ENCODE results near the gene UIMC1. TPM values are rescaled to one million over a fixed set of nuclear protein-coding genes. Genes with fewer than 3 reads are reported as not detected.

The UIMC1 gene
- total RNA-seq, 1 experiment from 2014 or later, result 52.8 TPM

DNA sequence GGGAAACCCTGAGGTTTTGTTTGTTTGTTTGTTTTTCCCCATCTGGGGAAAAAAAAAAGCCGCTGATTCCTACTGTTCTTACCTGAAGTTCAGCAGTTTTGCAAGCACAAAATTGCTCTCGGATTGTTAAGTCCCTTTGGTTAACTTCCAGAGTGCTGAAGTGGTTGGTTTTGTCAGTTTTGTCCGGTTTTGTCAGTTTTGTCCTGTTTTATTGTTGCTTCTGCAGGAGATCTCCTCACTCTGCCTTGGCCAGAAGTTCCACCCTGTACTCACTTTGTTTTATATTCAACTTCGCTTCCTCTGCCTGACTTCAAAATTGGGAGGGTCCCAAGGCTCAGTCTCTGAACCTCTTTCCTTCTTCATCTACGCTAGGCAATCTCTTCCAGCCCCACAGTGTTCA, 30.3 kb upstream of the UIMC1 start:
- no peaks in the 10 kb centered on the region for H3K27me3 Mint-ChIP-seq (ENCODE audit: insufficient read depth, unreplicated experiment)

DNA sequence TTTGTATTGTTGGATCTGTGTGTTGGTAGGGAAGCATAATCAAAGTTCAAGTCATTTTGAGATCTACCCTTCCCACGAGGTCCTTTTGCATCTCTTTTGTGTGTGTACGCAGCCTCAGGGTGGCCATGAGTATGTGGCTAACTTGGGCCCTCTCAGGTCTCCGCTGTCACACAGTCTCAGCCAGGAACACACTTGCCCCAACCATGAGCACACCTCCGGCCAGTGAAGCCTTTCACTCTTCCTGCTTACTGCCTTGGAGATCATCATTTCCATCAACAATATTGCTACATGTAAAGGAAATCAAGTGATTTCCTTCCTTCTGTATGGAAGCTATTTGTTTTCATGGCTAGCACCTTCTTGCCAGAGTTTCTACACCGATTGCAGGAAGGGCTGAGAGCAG, 29.9 kb upstream of the UIMC1 start:
- H3K4me3 ChIP-seq (ENCODE audit: low read depth, low read length), result no peak overlapping the region
- ChIA-PET POLR2A (interaction anchor here (0.5 kb wide), 1 partner anchor 66 kb away, joined by 4 read pairs; no protein-coding TSS in a partner anchor), CTCF (no interaction called here)
- Mint-ChIP-seq H3K9me3 (ENCODE audit: unreplicated experiment) (no peaks in the 10 kb centered on the region), H3K4me3 (ENCODE audit: unreplicated experiment) (no peak overlapping the region), H3K27me3 (ENCODE audit: insufficient read depth, unreplicated experiment) (no peaks in the 10 kb centered on the region), H3K27ac (ENCODE audit: unreplicated experiment) (no peak overlapping the region), H3K36me3 (ENCODE audit: insufficient read depth, unreplicated experiment) (peaks cover 12% of the 10 kb centered on the region), H3K4me1 (ENCODE audit: low read depth, unreplicated experiment) (no peaks in the 10 kb centered on the region)
- no TSS peak for BruUV-seq (replicated peaks)
- H3K9me3 ChIP-seq, result no peaks in the 10 kb centered on the region
- TF ChIP-seq, protein P1, sequence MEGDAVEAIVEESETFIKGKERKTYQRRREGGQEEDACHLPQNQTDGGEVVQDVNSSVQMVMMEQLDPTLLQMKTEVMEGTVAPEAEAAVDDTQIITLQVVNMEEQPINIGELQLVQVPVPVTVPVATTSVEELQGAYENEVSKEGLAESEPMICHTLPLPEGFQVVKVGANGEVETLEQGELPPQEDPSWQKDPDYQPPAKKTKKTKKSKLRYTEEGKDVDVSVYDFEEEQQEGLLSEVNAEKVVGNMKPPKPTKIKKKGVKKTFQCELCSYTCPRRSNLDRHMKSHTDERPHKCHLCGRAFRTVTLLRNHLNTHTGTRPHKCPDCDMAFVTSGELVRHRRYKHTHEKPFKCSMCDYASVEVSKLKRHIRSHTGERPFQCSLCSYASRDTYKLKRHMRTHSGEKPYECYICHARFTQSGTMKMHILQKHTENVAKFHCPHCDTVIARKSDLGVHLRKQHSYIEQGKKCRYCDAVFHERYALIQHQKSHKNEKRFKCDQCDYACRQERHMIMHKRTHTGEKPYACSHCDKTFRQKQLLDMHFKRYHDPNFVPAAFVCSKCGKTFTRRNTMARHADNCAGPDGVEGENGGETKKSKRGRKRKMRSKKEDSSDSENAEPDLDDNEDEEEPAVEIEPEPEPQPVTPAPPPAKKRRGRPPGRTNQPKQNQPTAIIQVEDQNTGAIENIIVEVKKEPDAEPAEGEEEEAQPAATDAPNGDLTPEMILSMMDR (IDR thresholded peaks at IDR 0.05; ENCODE audit: insufficient read depth in 1 of 2, low read depth in 1 of 2, low read length in 1 of 2, severe bottlenecking in 1 of 2, unreplicated experiment in 1 of 2), result no peak
- DNase-seq, result no peak
- H3K4me1 ChIP-seq, result no peaks in the 10 kb centered on the region
- peaks cover 1% of the 10 kb centered on the region; the same call in 1 of the 2 replicates for H3K36me3 ChIP-seq (ENCODE audit: control insufficient read depth, insufficient read depth, low read length)
- intact Hi-C loops (cut with micrococcal nuclease; ENCODE audit: unreplicated experiment), result no loop called here
- no peaks in the 10 kb centered on the region for H3K27me3 ChIP-seq (replicated peaks; ENCODE audit: control insufficient read depth, insufficient read depth, low read length)

More for the DNA sequence above, 30.3 kb upstream of the UIMC1 start:
- Histone ChIP-seq H3K36me3 (ENCODE audit: control insufficient read depth, insufficient read depth, low read length) (no peaks in the 10 kb centered on the region), H3K4me1 (no peaks in the 10 kb centered on the region), H3K27me3 (replicated peaks; ENCODE audit: control insufficient read depth, insufficient read depth, low read length) (no peaks in the 10 kb centered on the region), H3K9me3 (no peaks in the 10 kb centered on the region), H3K4me3 (ENCODE audit: low read depth, low read length) (no peak overlapping the region)
- H3K4me1 Mint-ChIP-seq (ENCODE audit: low read depth, unreplicated experiment), result no peaks in the 10 kb centered on the region
- BruUV-seq (replicated peaks), result no TSS peak
- H3K27ac Mint-ChIP-seq (ENCODE audit: unreplicated experiment), result no peak overlapping the region
- no peak overlapping the region for H3K4me3 Mint-ChIP-seq (ENCODE audit: unreplicated experiment)
- H3K36me3 Mint-ChIP-seq (ENCODE audit: insufficient read depth, unreplicated experiment), result peaks cover 16% of the 10 kb centered on the region
- intact Hi-C loops (cut with micrococcal nuclease; ENCODE audit: unreplicated experiment), result no loop called here
- TF ChIP-seq, protein P1 (IDR thresholded peaks at IDR 0.05; ENCODE audit: insufficient read depth in 1 of 2, low read depth in 1 of 2, low read length in 1 of 2, severe bottlenecking in 1 of 2, unreplicated experiment in 1 of 2), result no peak
- ChIA-PET CTCF (no interaction called here), POLR2A (no interaction called here)
- DNase-seq, result no peak
- no peaks in the 10 kb centered on the region for H3K9me3 Mint-ChIP-seq (ENCODE audit: unreplicated experiment)

DNA sequence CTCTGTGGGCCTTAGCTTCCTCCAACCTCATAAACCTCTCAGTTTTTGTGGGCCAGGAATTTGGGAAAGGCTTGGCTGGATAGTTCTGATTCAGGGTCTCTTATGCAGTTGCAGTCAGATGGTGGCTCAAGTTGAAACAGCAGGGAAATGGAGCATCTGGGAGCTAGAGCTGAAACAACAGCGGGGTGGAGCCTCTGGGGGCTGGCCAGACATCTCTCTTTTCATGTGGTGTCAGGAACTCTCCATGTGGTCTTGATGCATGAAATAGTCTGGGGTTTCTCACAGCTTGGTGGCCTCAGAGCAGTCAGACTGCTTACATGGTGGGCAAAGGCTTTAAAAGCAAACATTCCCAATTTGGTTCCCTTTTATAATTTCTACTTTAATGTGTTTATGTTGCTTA, 29.4 kb upstream of the UIMC1 start:
- H3K9me3 ChIP-seq, result no peaks in the 10 kb centered on the region
- POLR2A ChIA-PET, result interaction anchor here (0.5 kb wide), 1 partner anchor 67 kb away, joined by 4 read pairs; no protein-coding TSS in a partner anchor
- Mint-ChIP-seq H3K4me1 (ENCODE audit: low read depth, unreplicated experiment) (no peaks in the 10 kb centered on the region), H3K9me3 (ENCODE audit: unreplicated experiment) (no peaks in the 10 kb centered on the region), H3K4me3 (ENCODE audit: unreplicated experiment) (no peak overlapping the region), H3K27me3 (ENCODE audit: insufficient read depth, unreplicated experiment) (no peaks in the 10 kb centered on the region), H3K36me3 (ENCODE audit: insufficient read depth, unreplicated experiment) (peaks cover 11% of the 10 kb centered on the region), H3K27ac (ENCODE audit: unreplicated experiment) (no peak overlapping the region)
- TF ChIP-seq, protein P1 (IDR thresholded peaks at IDR 0.05; ENCODE audit: insufficient read depth in 1 of 2, low read depth in 1 of 2, low read length in 1 of 2, severe bottlenecking in 1 of 2, unreplicated experiment in 1 of 2), result no peak
- H3K4me1 ChIP-seq, result no peaks in the 10 kb centered on the region
- no peak overlapping the region for H3K4me3 ChIP-seq (ENCODE audit: low read depth, low read length)
- DNase-seq, result no peak
- BruUV-seq (replicated peaks), result no TSS peak
- intact Hi-C loops (cut with micrococcal nuclease; ENCODE audit: unreplicated experiment), result no loop called here
- CTCF ChIA-PET, result interaction anchor here (0.7 kb wide), 1 partner anchor 76 kb away, joined by 3 read pairs; no protein-coding TSS in a partner anchor
- H3K27me3 ChIP-seq (replicated peaks; ENCODE audit: control insufficient read depth, insufficient read depth, low read length), result no peaks in the 10 kb centered on the region
- H3K36me3 ChIP-seq (ENCODE audit: control insufficient read depth, insufficient read depth, low read length), result peaks cover 1% of the 10 kb centered on the region; the same call in 1 of the 2 replicates

Measured in Caco-2 (cell line).